Activated gamma-delta T cell treated with anti-CD3 and anti-CD28 coated beads, Interleukin-2, amount 50 U/mL, for 16 hours (primary cell): ENCODE results near the gene KBTBD12.
"Not testable (repeated sequence)": the region's sequence is repeated elsewhere in the genome, so short reads cannot be mapped to it uniquely, and the experiment has no call there.

ENCODE experiments used
- DNase-seq: peaks from one replicate; pipeline ENCODE4 v3.0.0-alpha.2; 2020; ENCODE audit warnings: low read depth

Gene KBTBD12

GRCh38 chr3:127903611-127904375, 11.2 kb upstream of the KBTBD12 start:
- DNase-seq, result no peak

- no peak for DNase-seq
Measured at GRCh38 chr3:127905556-127905955, 9.5 kb upstream of the KBTBD12 start.

- not testable (repeated sequence) for DNase-seq
Measured at GRCh38 chr3:127906653-127907052, 8.4 kb upstream of the KBTBD12 start.

- DNase-seq, result no peak
Measured at GRCh38 chr3:127908202-127908601, 6.8 kb upstream of the KBTBD12 start.

GRCh38 chr3:127908951-127909350, 6.1 kb upstream of the KBTBD12 start:
- no peak for DNase-seq

- no peak for DNase-seq
Measured at GRCh38 chr3:127909646-127910045, 5.4 kb upstream of the KBTBD12 start.

- no peak for DNase-seq
Measured at GRCh38 chr3:127911421-127911931, 3.6 kb upstream of the KBTBD12 start.

- not testable (repeated sequence) for DNase-seq
Measured at GRCh38 chr3:127913841-127914240, 1.2 kb upstream of the KBTBD12 start.

GRCh38 chr3:127914584-127914983, 448 bp upstream of the KBTBD12 start:
- DNase-seq, result no peak

GRCh38 chr3:127915937-127916493, 983 bp downstream of the KBTBD12 start:
- no peak for DNase-seq

- DNase-seq, result no peak
Measured at GRCh38 chr3:127920738-127921137, 5.7 kb downstream of the KBTBD12 start.

GRCh38 chr3:127923611-127924010, 8.6 kb downstream of the KBTBD12 start:
- no peak for DNase-seq

- DNase-seq, result no peak
Measured at GRCh38 chr3:127925384-127925783, 10.4 kb downstream of the KBTBD12 start.

- DNase-seq, result no peak
Measured at GRCh38 chr3:127927829-127928604, 13.0 kb downstream of the KBTBD12 start.

- DNase-seq, result no peak
Measured at GRCh38 chr3:127929818-127930413, 14.9 kb downstream of the KBTBD12 start.

GRCh38 chr3:127933396-127933795, 18.4 kb downstream of the KBTBD12 start:
- DNase-seq, result no peak

GRCh38 chr3:127938800-127939199, 23.8 kb downstream of the KBTBD12 start:
- DNase-seq, result no peak

GRCh38 chr3:127940116-127940515, 25.1 kb downstream of the KBTBD12 start:
- no peak for DNase-seq

GRCh38 chr3:127942613-127943012, 27.6 kb downstream of the KBTBD12 start:
- DNase-seq, result no peak

- no peak for DNase-seq
Measured at GRCh38 chr3:127948211-127948610, 33.2 kb downstream of the KBTBD12 start.

GRCh38 chr3:127949446-127950055, 34.5 kb downstream of the KBTBD12 start:
- DNase-seq, result no peak

- DNase-seq, result no peak
Measured at GRCh38 chr3:127951276-127951675, 36.2 kb downstream of the KBTBD12 start.
